GM21717 (cell line): ENCODE data around the gene NT5C2.
"Not testable (repeated sequence)": the region's sequence is repeated elsewhere in the genome, so short reads cannot be mapped to it uniquely, and the experiment has no call there.

ENCODE experiments used
- ATAC-seq: cut with Tn5 transposase; IDR thresholded peaks from one replicate; pipeline ENCODE4 v1.9.1; 2021; ENCODE audit warnings: mild to moderate bottlenecking, moderate library complexity; ENCODE audit not compliant: unreplicated experiment

NT5C2 gene

GRCh38 chr10:103202319-103202718 is 9.2 kb upstream of the NT5C2 start:
- ATAC-seq: no peak

GRCh38 chr10:103199488-103199887 is 6.4 kb upstream of the NT5C2 start:
- no peak for ATAC-seq

- ATAC-seq: no peak
These were observed 5.6 kb upstream of the NT5C2 start for GRCh38 chr10:103198648-103199047.

- no peak for ATAC-seq
These were observed 4.8 kb upstream of the NT5C2 start for GRCh38 chr10:103197903-103198302.

GRCh38 chr10:103197174-103197573 is 4.1 kb upstream of the NT5C2 start:
- no peak for ATAC-seq

- ATAC-seq: no peak
These were observed 3.4 kb upstream of the NT5C2 start for GRCh38 chr10:103196516-103196915.

- ATAC-seq: peak; percentile 39
These were observed 903 bp upstream of the NT5C2 start for GRCh38 chr10:103193820-103194529.

GRCh38 chr10:103192451-103193106 is 493 bp downstream of the NT5C2 start:
- ATAC-seq: peak; percentile 51

GRCh38 chr10:103192089-103192450 is 1.0 kb downstream of the NT5C2 start:
- ATAC-seq: peak; percentile 9

- not testable (repeated sequence) for ATAC-seq
These were observed 1.9 kb downstream of the NT5C2 start for GRCh38 chr10:103191198-103191597.

- no peak for ATAC-seq
These were observed 4.2 kb downstream of the NT5C2 start for GRCh38 chr10:103188853-103189252.

GRCh38 chr10:103186128-103186527 is 6.9 kb downstream of the NT5C2 start:
- ATAC-seq: no peak

- no peak for ATAC-seq
These were observed 8.5 kb downstream of the NT5C2 start for GRCh38 chr10:103184615-103185014.

- not testable (repeated sequence) for ATAC-seq
These were observed 9.1 kb downstream of the NT5C2 start for GRCh38 chr10:103183991-103184451.

GRCh38 chr10:103181244-103181643 is 11.8 kb downstream of the NT5C2 start:
- peak; percentile 65 for ATAC-seq

- ATAC-seq: no peak
These were observed 12.6 kb downstream of the NT5C2 start for GRCh38 chr10:103180491-103180890.

- ATAC-seq: no peak
These were observed 15.9 kb downstream of the NT5C2 start for GRCh38 chr10:103177123-103177522.

GRCh38 chr10:103175580-103176285 is 17.3 kb downstream of the NT5C2 start:
- ATAC-seq: no peak

- ATAC-seq: not testable (repeated sequence)
These were observed 18.7 kb downstream of the NT5C2 start for GRCh38 chr10:103174324-103174723.

- ATAC-seq: no peak
These were observed 21.8 kb downstream of the NT5C2 start for GRCh38 chr10:103171278-103171677.

GRCh38 chr10:103168438-103168837 is 24.6 kb downstream of the NT5C2 start:
- ATAC-seq: no peak

- ATAC-seq: not testable (repeated sequence)
These were observed 25.5 kb downstream of the NT5C2 start for GRCh38 chr10:103167554-103167953.
